Activated CD4-positive, alpha-beta T cell treated with anti-CD3 and anti-CD28 coated beads for 36 hours (primary cell): ENCODE measurements around the gene RPL9. TPM values are rescaled to one million over a fixed set of nuclear protein-coding genes. Genes with fewer than 3 reads are reported as not detected.
"Not testable (repeated sequence)": the region's sequence is repeated elsewhere in the genome, so short reads cannot be mapped to it uniquely, and the experiment has no call there.

Experiments
- ATAC-seq: fragments of 200-7000 bp; cut with Tn5 transposase; one replicate; pipeline ENCODE4 v1.10.0; 2021; ENCODE audit warnings: mild to moderate bottlenecking, moderate library complexity
- CTCF ChIA-PET: fragments of 350-600 bp; sonication (Branson Sonifier 250); formaldehyde crosslinking; loops from one replicate; lab custom pipeline; 2021; ENCODE audit warnings: antibody characterized with exemption; lab: Charles Lee
- POLR2A ChIA-PET: fragments of 350-600 bp; sonication (Branson Sonifier 250); formaldehyde crosslinking; loops from one replicate; lab custom pipeline; 2021; ENCODE audit warnings: antibody characterized with exemption, inconsistent platforms; lab: Charles Lee
- DNase-seq: peaks from one replicate; pipeline ENCODE4 v3.0.0-alpha.2; 2020
- H3K27ac Mint-ChIP-seq: one replicate; pipeline ENCODE4 v1.8.0; 2021; ENCODE audit warnings: mixed read lengths
- H3K27me3 Mint-ChIP-seq: one replicate; pipeline ENCODE4 v1.8.0; 2021; ENCODE audit warnings: mixed read lengths
- H3K36me3 Mint-ChIP-seq: one replicate; pipeline ENCODE4 v1.8.0; 2021; ENCODE audit warnings: low read depth, mixed read lengths
- H3K4me1 Mint-ChIP-seq: one replicate; pipeline ENCODE4 v1.8.0; 2021; ENCODE audit warnings: mixed read lengths
- H3K4me3 Mint-ChIP-seq: one replicate; pipeline ENCODE4 v1.8.0; 2021; ENCODE audit warnings: mild to moderate bottlenecking, moderate library complexity, mixed read lengths
- H3K9me3 Mint-ChIP-seq: one replicate; pipeline ENCODE4 v1.8.0; 2021; ENCODE audit warnings: low read depth, mixed read lengths
- intact Hi-C, 2 experiments: fragments of 100-400 bp; cut with DNase I in 1 of 2; cut with micrococcal nuclease in 1 of 2; formaldehyde crosslinking; loops; one replicate each; pipeline versions ENCODE4 v1.14.2 to v1.15.1; 2022 to 2024; cut with DNase I, micrococcal nuclease
- total RNA-seq, 2 experiments: library from RNA; stranded (reverse); gene quantifications; one replicate each; pipeline ENCODE4 v1.2.3, GENCODE V29; 2021

The RPL9 gene
- total RNA-seq: 1,000 to 10,000 TPM; 1,442 to 2,369 TPM

- CTCF ChIA-PET: interaction anchor here (0.7 to 3.2 kb wide), 5 partner anchors 10 to 603 kb away, joined by 3 to 29 read pairs (median 5); no protein-coding TSS in a partner anchor
- H3K27me3 Mint-ChIP-seq: no peaks in the 10 kb centered on the region
- peaks cover 44% of the 10 kb centered on the region for H3K4me1 Mint-ChIP-seq
- H3K9me3 Mint-ChIP-seq: no peaks in the 10 kb centered on the region
- DNase-seq (peak; percentile 96), ATAC-seq (peak; percentile 88)
- intact Hi-C loops: loop anchor here (1.0 to 5.0 kb wide), 17 partner anchors 68 to 849 kb away; partner anchors contain the start of genes SMIM14 (in 2 of the 2), UBE2K (in 2 of the 2), UGDH (in 2 of the 2) and WDR19 (in 2 of the 2)
- H3K4me3 Mint-ChIP-seq: peak within 1 kb of the TSS; percentile 98
- POLR2A ChIA-PET: interaction anchor here (0.6 to 2.5 kb wide), 8 partner anchors 10 to 818 kb away, joined by 3 to 11 read pairs (median 4); partner anchors contain the start of genes RFC1 and SMIM14
- H3K27ac Mint-ChIP-seq: peak within 1 kb of the TSS; percentile 100
- H3K36me3 Mint-ChIP-seq: peaks cover 66% of the 10 kb centered on the region
Measured at GRCh38 chr4:39458505-39459300, at the start of gene RPL9, which contains the start of gene LIAS. RPL9 (minus strand) TSS chr4:39458922; CDS start chr4:39458439, 483 bp downstream. LIAS (plus strand) TSS chr4:39459056; CDS start chr4:39459118, 62 bp downstream.

GRCh38 chr4:39505581-39505980 lies 46.9 kb upstream of the RPL9 start:
- ATAC-seq: no peak
- peaks cover 32% of the 10 kb centered on the region for H3K36me3 Mint-ChIP-seq

GRCh38 chr4:39504538-39504937 lies 45.8 kb upstream of the RPL9 start:
- ATAC-seq (no peak), DNase-seq (no peak)
- Mint-ChIP-seq H3K36me3 (peaks cover 31% of the 10 kb centered on the region), H3K27me3 (no peaks in the 10 kb centered on the region), H3K4me1 (no peaks in the 10 kb centered on the region), H3K4me3 (no peak overlapping the region), H3K27ac (no peak overlapping the region), H3K9me3 (no peaks in the 10 kb centered on the region)
- intact Hi-C loops: no loop called here
- CTCF ChIA-PET: interaction anchor here (0.8 to 2.3 kb wide), 2 partner anchors 16 to 35 kb away, joined by 3 to 8 read pairs; no protein-coding TSS in a partner anchor
- POLR2A ChIA-PET: no interaction called here

More at GRCh38 chr4:39505581-39505980, 46.9 kb upstream of the RPL9 start:
- no peak overlapping the region for H3K27ac Mint-ChIP-seq
- ChIA-PET CTCF (interaction anchor here (0.6 to 2.3 kb wide), 2 partner anchors 36 to 365 kb away, joined by 3 to 8 read pairs; no protein-coding TSS in a partner anchor), POLR2A (interaction anchor here (0.6 kb wide), 1 partner anchor 132 kb away, joined by 4 read pairs; no protein-coding TSS in a partner anchor)
- H3K4me3 Mint-ChIP-seq: no peak overlapping the region
- intact Hi-C loops: no loop called here
- DNase-seq: no peak
- no peaks in the 10 kb centered on the region for H3K9me3 Mint-ChIP-seq
- no peaks in the 10 kb centered on the region for H3K27me3 Mint-ChIP-seq
- no peaks in the 10 kb centered on the region for H3K4me1 Mint-ChIP-seq

GRCh38 chr4:39502664-39503035 lies 43.9 kb upstream of the RPL9 start:
- H3K27ac Mint-ChIP-seq, H3K27me3 Mint-ChIP-seq, intact Hi-C loops, H3K4me1 Mint-ChIP-seq, ATAC-seq, CTCF ChIA-PET, DNase-seq, H3K9me3 Mint-ChIP-seq, POLR2A ChIA-PET, H3K4me3 Mint-ChIP-seq: not testable (repeated sequence)
- H3K36me3 Mint-ChIP-seq: peaks cover 37% of the 10 kb centered on the region

GRCh38 chr4:39502019-39502663 lies 43.4 kb upstream of the RPL9 start:
- no peak for ATAC-seq
- Mint-ChIP-seq H3K27ac (no peak overlapping the region), H3K36me3 (peaks cover 37% of the 10 kb centered on the region), H3K4me3 (no peak overlapping the region), H3K9me3 (no peaks in the 10 kb centered on the region), H3K4me1 (no peaks in the 10 kb centered on the region), H3K27me3 (no peaks in the 10 kb centered on the region)
- intact Hi-C loops: no loop called here
- POLR2A ChIA-PET: no interaction called here
- DNase-seq: no peak
- CTCF ChIA-PET: no interaction called here

GRCh38 chr4:39498727-39499020 lies 40.0 kb upstream of the RPL9 start:
- POLR2A ChIA-PET: no interaction called here
- CTCF ChIA-PET: no interaction called here
- no peaks in the 10 kb centered on the region for H3K27me3 Mint-ChIP-seq
- no peak overlapping the region for H3K27ac Mint-ChIP-seq
- H3K9me3 Mint-ChIP-seq: no peaks in the 10 kb centered on the region
- no peak for DNase-seq
- H3K4me3 Mint-ChIP-seq: no peak overlapping the region
- ATAC-seq: no peak
- peaks cover 24% of the 10 kb centered on the region for H3K36me3 Mint-ChIP-seq
- H3K4me1 Mint-ChIP-seq: no peaks in the 10 kb centered on the region
- intact Hi-C loops: no loop called here

- intact Hi-C loops: no loop called here
- CTCF ChIA-PET: interaction anchor here (0.6 kb wide), 1 partner anchor 503 kb away, joined by 3 read pairs; no protein-coding TSS in a partner anchor
- ATAC-seq: no peak
- Mint-ChIP-seq H3K4me3 (no peak overlapping the region), H3K36me3 (peaks cover 20% of the 10 kb centered on the region), H3K27me3 (no peaks in the 10 kb centered on the region), H3K4me1 (no peaks in the 10 kb centered on the region), H3K9me3 (no peaks in the 10 kb centered on the region), H3K27ac (no peak overlapping the region)
- POLR2A ChIA-PET: interaction anchor here (0.6 kb wide), 1 partner anchor 1047 kb away, joined by 3 read pairs; no protein-coding TSS in a partner anchor
- DNase-seq: no peak
Measured at GRCh38 chr4:39497909-39498726, 39.4 kb upstream of the RPL9 start.

- no peaks in the 10 kb centered on the region for H3K4me1 Mint-ChIP-seq
- intact Hi-C loops: no loop called here
- ATAC-seq (no peak), DNase-seq (no peak)
- POLR2A ChIA-PET: no interaction called here
- no peak overlapping the region for H3K27ac Mint-ChIP-seq
- no peaks in the 10 kb centered on the region for H3K9me3 Mint-ChIP-seq
- H3K27me3 Mint-ChIP-seq: no peaks in the 10 kb centered on the region
- no peak overlapping the region for H3K4me3 Mint-ChIP-seq
- CTCF ChIA-PET: interaction anchor here (0.7 kb wide), 1 partner anchor 55 kb away, joined by 4 read pairs; no protein-coding TSS in a partner anchor
- peaks cover 13% of the 10 kb centered on the region for H3K36me3 Mint-ChIP-seq
Measured at GRCh38 chr4:39495446-39496213, 36.9 kb upstream of the RPL9 start.

GRCh38 chr4:39494354-39494753 lies 35.6 kb upstream of the RPL9 start:
- no peaks in the 10 kb centered on the region for H3K9me3 Mint-ChIP-seq
- intact Hi-C loops: no loop called here
- ATAC-seq (no peak), DNase-seq (no peak)
- peaks cover 9% of the 10 kb centered on the region for H3K36me3 Mint-ChIP-seq
- CTCF ChIA-PET: no interaction called here
- POLR2A ChIA-PET: no interaction called here
- H3K27me3 Mint-ChIP-seq: no peaks in the 10 kb centered on the region
- no peak overlapping the region for H3K27ac Mint-ChIP-seq
- no peaks in the 10 kb centered on the region for H3K4me1 Mint-ChIP-seq
- H3K4me3 Mint-ChIP-seq: no peak overlapping the region

GRCh38 chr4:39490322-39490721 lies 31.6 kb upstream of the RPL9 start:
- H3K36me3 Mint-ChIP-seq: no peaks in the 10 kb centered on the region
- H3K4me1 Mint-ChIP-seq: no peaks in the 10 kb centered on the region
- H3K27ac Mint-ChIP-seq: no peak overlapping the region
- ChIA-PET POLR2A (no interaction called here), CTCF (no interaction called here)
- H3K27me3 Mint-ChIP-seq: no peaks in the 10 kb centered on the region
- H3K4me3 Mint-ChIP-seq: no peak overlapping the region
- intact Hi-C loops: no loop called here
- no peak for DNase-seq
- H3K9me3 Mint-ChIP-seq: no peaks in the 10 kb centered on the region
- ATAC-seq: no peak
